Measurements from ENCODE around the gene MUC6.
A peak's percentile ranks its signal among the peaks of the same experiment; 100 is the strongest.

Gene MUC6

DNA sequence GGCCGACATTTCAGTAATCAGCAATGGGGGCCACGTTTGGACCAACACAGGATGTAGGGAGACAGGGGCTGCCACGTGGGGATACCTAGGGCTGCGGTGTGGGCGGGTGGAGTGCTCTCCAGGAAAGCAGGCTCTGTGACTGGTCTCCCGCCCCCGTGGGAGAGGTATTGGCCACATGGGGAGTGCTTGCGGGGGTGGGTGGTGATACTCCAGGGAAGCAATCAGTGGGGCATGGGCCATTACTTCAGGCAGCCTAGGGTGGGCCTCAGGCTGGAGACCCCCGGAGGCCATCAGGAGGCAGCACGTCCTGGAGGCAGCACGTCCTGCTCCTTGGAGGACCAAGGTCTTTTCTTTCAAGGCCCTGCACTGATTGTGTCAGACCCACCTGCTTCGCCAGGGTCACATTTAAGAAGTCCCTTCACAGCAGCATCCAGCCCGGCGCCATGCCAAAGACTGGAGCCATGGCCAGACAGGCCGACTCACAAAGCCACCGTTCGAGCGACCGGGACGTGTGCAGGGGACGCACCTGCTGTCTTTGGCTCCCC lies 35.1 kb upstream of the MUC6 start:
- no peak for DNase-seq

DNA sequence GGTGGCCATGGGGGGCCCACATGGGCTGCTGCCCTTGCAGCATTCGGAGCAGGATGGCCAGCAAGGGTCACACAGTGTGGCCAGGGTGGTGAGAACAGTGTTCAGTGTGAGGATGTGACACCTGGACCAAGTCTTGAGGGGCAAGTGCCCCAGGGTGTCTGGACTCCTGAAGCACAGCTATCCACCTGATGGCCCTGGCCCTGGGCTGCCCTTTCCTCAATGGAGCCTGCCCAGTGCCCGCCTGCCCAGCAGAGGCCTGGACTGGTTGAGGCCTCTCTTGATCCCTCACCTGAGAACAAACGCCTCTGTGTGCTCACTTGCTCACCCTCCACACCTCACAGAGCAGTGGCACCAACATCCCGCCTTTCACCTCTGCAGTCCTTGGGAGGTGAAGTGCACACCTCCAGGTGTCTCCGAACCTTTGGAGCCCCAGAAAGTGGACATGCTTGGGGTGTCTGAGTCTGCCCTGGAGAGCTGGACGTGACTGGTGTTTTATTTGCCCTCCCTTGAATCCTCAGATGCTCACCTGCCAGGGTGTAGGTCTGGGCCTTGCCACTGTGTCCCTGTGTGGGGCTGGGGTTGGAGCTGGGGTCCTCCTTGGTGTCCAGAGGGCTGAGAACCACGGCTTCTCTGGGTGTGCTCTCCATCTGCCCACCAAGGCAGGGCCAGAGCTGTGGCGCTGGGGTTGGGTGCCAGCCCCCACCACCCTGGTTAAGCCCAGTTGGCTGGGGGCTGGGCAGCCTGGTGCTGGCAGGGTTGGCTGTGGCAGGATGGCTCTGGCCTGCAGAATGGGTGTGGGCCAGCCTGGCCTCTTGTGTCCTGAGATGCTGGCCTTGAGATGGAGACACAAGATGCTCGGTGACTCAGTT lies 34.3 kb upstream of the MUC6 start:
- DNase-seq, result no peak

DNA sequence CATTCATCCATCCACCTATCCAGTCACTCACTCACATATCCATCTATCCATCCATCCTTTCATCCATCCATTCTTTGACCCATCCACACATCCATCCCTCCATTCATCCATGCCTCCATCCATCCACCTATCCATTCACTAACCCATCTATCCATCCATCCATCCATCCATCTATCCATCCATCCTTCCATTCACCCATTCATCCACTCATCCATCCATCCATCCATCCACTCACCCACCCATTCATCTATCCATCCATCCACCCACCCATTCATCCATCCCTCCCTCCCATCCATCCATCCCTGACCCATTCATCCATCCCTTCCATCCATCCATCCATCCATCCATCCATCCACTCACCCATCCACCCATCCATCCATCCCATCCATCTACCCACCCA lies 33.2 kb upstream of the MUC6 start:
- DNase-seq, result no peak

DNA sequence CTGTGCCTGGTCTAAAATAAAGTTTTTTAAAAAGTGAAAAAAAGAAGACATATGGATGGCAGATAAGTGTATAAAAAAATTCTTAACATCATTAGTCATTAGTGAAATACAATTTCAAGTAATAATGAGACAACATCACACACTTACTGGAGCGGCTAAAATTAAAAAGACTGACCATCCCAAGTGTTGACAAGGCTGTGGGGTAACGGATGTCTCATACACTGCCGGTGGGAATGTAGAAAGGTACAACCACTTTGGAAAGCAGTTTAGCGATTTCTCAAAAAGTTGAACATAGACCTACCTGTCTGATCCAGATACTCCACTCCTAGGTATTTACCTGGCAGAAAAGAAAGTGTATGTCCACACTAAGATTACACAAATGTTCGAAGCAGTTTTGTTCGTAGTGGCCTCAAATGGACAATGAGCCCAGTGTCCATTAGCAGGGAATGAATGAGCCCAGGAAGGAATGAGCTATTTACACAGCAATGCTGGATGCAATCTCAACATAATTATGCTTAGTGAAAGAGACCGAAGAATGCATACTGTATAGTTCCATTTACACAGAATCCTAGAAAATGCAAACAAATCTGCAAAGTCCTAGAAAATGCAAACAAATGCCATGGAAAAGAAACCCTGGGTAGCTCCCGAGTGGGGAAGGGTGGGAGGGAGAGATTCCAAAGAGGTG lies 31.4 kb upstream of the MUC6 start:
- no peak for DNase-seq

DNA sequence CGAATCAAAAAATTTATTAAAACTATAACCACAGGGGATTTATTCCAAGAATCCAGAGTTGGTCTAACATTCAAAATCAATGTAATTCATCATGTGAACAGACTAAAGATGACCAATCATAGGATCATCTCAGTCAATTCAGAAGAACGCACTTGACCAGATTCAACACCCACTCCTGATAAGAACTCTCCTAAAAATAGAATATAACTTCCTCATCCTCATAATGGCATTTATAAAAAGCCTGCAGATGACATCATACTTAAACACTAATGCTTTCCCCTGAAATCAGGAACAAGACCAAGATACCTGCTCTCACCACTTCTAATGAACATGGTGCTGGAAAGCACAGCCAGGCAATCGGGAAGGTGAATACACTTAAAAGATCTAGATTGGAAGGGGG lies 27.6 kb upstream of the MUC6 start:
- DNase-seq, result peak; percentile 43 to 56

DNA sequence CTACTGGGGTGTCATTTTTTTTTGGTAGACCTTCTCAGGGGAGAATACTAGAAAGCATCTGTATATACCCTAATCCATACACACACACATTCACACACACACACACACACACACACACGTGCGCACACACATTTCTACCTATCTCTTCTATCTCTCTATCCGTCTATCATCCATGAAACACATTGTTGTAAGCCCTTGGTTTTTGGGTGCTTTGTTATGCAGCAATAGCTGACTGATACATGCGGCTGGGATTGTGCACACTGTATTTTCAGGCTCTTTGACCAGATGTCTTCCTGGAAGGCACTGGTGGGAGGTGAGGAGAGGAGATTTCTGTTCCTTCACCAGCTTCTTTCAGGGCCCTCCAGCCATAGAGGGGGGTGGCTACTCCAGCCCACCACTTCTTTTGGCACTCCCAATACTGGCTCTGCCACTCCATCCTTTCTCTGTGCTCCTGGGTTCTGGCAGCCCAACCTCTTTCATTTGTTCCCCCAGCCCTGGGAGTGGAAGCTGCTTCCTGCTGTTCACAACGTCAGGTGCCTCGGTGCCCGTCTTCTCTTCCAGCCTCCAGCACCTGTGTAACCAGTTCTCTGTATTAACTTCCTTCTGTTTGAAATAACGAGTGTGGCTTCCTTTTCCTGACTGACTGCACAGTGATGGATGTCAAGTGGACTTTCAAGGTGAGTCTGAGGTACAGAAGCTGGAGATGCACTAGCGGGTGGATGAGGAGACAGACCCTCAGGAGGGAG lies 25.7 kb upstream of the MUC6 start:
- no peak for DNase-seq

DNA sequence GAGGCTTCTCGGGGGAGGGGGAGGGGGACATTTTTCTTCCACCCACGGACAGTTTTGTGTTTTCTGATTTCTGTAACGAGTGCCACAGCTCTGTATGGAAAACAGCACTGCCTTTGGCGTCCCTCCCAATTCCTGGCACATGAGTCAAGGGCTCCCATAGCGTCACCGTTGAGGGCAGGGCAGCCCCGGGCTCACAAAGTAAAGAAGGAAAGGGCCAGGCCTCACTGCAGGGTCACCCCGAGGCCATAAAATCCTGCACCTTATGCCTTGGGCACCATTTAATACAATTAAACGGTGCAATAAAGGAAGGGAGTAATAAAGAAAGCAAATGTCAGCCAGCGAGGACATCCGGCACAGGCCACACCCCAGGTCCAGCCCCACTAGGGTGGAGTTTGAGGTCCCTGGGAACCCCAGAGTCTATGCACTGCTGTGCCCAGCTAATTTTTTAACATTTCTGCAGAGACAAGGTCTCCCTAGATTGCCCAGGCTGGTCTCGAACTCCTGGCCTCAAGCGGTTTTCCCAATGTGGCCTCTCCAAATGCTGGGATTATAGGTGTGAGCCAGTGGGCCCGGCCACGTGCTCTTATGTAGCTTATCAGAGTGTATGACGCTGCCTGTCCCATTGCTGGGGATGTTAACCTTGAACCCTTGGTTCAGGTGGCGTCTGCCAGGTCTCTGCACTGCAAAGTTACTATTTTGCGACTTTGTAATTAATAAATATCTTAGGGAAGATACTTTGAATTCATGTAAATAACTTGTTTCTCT lies 24.5 kb upstream of the MUC6 start:
- no peak for DNase-seq

DNA sequence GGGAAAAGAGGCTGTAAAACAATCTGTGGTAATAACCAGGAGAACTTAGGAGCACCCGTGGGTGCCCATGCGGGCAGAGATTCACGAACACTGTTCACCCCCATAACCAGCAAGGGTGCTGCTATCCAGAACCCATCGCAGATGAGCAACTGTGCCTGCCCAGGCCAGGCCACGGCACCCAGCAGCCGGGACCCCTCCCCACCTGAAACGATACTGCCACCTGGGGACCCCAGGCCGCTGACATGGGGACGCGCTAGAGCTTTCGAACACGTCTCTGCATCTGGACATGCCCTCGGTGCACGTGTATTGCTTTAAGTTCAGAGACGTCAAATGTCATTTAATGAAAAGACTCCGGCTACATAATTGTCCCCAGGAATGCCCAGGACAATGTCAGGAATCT lies 23.9 kb upstream of the MUC6 start:
- DNase-seq, result no peak

DNA sequence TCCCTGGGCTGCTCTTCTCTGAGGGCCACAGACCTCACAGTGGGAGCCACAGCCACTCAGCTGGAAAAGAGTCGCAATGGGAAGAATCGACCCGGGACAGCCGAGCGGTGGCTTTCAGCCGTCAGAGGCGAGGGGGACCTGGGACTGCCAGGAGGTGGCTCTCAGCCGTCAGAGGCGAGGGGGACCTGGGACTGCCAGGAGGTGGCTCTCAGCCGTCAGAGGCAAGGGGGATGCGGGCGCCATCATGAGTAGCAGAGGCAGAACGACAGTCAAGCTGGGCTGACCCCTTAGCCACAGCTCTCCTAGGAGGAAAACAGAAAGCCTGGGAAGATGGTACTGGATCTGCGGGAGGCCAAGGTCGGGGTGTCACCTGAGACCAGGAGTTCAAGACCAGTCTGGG lies 23.2 kb upstream of the MUC6 start:
- no peak for DNase-seq

DNA sequence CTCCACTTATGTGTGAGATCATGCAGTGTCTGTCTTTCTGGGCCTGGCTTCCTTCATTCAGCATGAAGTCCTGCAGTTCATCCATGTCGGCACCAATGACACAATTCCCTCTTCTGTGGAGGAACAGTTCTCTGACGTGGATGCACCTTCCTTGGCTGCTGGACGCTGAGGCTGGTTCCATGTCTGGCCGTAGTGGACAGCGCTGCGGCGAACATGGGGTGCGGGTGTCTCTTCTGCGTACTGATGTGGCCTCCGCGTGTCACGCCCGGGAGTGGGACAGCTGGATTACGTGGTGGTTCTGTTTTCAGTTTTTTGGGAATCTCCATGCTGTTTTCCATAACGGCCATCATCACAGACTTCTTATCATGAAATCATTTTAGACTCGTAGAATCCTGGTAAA lies 21.3 kb upstream of the MUC6 start:
- DNase-seq, result no peak

DNA sequence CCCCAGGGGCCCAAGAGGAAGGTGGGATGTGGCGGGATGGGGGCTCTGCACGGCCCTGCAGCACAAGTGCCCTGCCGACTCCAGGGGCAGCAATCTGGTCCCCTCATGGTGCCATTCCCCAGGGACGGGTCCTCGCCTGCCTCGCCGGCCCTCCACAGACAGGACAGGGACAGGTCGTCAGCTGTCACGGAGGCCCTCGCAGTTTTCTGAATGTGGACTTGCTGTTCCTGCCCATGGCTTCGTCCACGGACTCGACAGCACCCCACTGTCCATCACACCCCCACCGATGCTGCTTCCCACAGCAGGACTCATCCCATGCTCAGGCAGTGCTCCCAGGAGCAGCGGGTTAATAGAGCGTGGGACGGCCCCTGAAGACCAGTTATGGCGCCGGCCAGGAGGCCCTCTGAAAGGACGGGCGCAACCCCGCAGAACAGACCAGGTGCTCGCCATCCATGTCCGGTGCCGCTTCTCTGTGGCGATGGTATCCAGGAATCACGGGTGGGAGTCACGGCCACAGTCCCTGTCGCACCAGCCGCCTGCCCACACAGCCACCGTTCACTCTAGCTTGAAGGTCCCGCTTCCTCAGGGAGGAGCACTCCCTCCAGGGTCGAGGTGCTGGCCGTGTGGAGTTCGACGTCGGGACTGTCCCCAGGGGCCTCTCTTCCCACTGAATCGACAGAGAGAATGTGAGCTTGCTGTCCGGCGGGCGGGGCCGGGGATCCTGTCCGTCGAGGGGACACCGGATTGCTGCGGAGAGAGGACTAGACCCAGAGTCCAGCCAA lies 19.7 kb upstream of the MUC6 start:
- DNase-seq, result no peak

DNA sequence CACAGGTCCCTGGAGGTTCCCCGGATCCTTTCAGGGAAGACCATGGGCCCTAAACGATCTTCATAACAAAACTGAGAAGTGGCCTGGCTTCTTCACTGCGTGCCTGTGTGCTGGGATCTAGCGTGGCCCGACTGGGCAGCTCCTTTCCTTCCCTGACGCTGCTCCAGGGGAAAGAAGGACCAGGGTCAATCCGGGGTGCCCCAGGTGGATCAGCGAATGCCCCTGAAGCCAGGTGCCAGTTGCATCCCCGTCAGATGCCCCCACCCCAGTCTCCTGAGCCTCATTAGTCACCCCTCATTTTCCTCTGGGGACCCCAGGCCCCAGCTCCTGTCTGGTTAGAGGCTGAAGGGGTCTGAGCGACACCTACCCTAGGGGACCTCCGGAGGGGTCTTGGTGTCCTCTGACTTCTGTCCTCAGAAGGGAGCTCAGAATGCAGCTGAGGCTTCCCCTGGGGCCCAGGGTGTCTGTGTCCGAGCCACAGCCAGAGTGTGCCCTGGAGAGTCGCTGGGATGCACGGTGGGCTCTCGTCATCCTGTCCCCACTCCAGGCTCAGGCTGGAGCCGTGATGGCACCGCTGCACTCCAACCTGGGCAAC lies 18.7 kb upstream of the MUC6 start:
- DNase-seq, result no peak

DNA sequence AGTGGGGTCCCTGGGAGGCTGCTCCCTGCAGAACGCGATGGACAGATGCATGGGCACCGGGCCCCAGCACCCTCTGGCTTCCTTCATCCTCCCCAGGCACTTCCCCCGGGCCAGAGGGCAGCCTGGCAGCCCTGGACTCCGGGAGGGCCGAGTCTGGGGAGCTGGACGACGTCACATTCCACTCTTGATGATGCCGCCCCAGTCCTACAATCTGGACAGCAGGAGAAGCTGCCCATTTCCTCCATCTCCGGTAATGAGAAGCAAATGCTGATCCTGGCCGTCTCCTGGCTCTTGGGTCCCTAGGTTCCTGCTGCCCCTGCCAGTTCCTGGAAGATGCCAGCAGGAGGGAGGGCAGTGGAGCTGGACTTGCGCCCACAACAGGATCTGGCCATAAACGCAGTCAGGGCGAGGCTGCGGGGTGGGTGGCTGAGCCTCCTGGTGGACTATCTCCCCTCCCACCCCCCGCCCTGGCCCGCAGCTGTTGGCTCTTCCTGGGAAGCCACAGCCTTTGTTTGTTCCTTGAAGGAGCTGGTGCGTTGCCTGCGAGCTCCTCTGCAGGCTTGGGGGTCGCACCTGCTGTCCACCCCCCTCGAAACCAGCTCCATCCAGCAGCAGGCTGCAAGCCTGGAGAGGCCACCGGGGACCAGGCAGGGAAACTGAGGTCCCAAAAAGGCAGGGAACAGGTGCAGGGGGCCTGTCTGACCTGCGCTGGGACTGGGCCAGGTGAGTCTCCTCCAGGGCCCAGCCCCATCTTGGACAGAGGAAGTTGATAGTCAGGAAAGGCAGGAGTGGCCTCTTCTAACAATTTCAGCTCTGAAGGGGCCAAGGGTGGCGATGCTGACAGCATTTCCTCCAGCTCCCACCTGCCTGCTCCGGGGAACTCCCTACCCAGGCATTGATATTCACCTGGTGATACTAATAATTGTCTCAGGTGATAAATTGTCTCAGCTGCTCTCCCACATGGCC lies 17.9 kb upstream of the MUC6 start:
- no peak for DNase-seq

DNA sequence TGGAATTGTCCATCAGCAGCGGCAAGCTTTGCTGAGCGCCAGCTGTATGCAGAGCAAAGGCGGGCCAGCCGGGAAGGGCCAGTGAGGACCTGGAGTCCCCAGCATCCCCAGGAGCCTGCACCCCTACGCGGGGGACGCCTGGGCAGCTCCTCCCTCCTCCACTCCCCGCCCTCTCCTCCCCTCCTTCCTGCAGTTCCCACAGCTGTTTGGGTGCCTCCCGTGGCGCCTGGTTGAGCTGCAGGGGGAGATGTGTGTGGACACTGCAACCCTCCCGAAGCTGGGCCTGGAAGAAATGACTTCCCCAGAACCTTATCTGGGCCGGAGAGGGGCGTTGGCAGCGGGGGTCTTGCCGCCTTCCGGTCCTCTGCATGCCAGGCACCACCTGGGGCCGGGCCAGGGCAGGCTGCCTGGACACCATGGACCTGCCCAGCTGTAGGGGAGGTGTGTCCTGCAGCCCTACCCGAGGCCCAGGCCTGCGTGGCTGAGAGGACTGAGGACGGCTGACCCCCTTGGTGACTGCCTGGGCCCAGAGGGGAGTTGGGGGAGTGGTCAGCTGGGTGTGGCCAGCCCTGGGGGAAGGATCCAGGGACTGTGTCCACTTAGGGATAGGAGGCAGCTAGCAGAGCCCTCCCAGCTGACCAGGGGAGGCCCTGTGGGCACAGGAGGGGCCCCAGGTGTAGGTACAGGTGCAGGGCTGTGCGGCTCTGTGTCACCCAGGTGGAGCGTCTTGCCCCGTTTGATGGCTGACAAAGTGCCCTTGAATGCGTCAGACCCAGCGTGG lies 16.8 kb upstream of the MUC6 start:
- DNase-seq, result no peak

DNA sequence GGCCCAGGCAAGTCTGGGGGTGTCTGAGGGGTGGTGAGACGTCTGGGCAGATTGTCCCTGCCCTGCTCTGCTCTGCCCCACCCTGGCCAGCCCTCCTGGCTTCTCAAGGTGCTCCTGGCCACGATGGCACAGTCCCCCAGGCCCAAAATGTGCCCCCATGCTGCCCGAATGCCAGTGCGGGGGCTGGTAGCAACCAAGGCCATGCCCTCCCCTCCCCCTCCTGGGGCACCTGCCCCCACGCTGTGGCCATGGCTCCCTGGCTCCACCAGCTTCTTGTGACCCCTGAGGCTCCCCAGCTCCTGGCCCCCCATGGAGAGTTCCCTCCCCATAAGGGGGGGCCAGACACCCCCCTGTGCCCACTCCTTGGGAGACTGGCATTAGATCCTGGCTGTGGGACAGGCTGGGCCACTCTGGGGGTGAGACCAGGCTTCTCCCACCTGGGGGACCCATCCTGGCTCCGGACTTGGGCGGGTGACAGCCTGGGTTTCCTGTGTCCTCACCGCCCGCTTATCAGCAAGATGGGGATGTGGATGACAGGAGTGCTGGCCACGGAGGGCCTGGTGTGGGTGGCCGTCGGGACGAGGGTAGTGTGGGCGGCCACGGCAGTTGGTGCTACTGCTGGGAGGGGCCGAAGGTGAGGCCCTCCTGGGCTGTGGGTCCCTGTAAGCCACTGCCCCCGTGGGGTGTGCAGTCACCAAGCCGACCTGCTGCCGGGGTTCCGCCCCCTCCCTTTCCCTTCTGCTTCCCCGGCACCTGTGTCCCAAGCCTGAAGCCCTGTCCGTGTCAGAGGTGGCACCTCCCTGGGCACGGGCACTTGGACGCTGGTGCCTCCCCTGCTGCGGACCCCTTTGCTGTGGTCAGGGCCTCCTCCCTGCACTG lies 15.9 kb upstream of the MUC6 start:
- DNase-seq, result no peak

DNA sequence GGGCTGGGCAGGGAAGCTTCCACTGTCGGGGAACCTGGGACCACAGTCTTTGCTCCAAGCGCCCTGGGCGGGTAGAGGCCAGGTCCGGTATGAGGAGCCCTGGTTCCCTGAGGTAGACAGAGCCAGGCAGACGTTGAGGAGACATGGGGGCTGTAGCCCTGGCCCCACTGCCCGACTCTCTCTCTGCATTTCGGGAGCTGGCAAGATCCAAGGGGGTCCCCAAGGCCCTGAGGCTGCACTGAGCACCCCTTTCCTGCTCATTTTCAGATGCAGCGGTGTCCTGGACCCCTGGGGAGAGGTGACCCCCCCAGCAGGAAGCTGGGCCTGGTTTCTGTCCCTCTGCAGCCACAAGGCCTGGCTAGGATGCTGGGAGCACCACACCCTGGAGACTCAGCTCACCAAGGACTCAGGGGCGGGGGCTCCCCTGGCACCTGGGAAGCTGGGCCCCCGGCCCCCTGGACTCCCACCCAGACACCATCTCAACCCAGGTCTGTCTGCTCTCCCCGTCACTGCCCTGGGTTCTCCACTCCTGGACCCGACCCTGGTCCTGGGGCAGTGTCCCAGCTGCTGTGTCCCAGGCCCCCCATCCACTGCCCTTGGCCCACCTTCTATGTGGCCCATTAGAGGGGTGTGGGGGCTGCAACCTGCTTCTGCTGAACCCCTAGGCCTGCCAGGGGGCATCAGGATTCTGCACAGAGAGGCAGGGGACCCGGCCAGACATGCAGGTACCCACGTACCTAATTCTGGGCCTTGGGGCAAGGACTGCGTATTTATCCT lies 15.0 kb upstream of the MUC6 start:
- DNase-seq, result no peak

DNA sequence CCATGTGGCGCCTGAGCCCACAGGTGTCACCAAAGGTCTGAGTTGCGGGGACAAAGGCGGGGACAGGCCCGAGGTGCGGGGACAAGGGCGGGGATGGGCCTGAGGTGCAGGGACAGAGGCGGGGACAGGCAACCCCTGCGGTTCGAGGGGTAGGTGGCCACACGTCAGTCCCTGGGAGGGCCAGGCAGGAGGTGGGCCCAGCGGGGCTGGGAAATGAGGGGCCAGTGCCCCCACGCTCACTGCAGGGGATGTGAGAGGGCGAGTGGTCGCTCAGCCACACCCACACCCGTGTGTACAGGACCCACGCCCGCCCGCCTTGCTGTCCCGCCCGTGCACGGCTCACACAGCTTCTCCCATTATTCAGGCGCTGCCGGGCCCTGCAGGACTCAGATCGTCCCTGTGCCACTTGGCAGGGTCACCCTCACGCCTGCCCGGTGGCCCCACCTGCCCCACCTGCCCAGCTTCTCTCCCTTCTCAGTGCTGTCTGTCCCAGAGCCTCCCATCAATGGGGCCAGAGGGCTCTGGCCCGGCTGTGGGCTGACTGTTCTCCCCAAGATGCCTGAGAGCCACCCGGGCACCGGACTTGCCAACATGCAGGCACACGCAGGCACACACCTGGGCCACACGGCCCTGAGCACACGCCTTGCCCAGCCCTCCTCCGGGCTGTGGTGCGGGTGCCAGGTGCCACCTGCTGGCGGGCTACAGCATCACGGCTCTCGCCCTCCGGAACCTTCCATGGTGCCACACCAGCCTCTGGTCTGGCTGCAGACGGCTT lies 14.2 kb upstream of the MUC6 start:
- DNase-seq, result peak; percentile 66 to 67
